GM23338 (cell line): Measurements from ENCODE around the gene ACOXL. TPM values are rescaled to one million over a fixed set of nuclear protein-coding genes. Genes with fewer than 3 reads are reported as not detected.

Source experiments
- ATAC-seq: fragments of 200-7000 bp; cut with Tn5 transposase; 3 replicates; pipeline ENCODE4 v1.9.1; 2020
- DNase-seq: peaks from one replicate; pipeline ENCODE4 v3.0.0-alpha.2; 2015; ENCODE audit warnings: low spot score
- H2AFZ ChIP-seq: fragments of 200-600 bp; sonication (generic); 2 replicates; pipeline ENCODE4 v1.8.0; 2016; ENCODE audit warnings: antibody characterized with exemption, mild to moderate bottlenecking, moderate library complexity
- H3F3A ChIP-seq: fragments of 200-600 bp; sonication (generic); replicated peaks from 2 replicates; pipeline ENCODE4 v1.8.0; 2017; ENCODE audit warnings: antibody characterized with exemption, mixed run types, low read depth
- H3K27ac ChIP-seq: fragments of 200-600 bp; sonication (generic); 2 replicates; pipeline ENCODE4 v1.6.1; 2016; ENCODE audit warnings: low read depth
- H3K27me3 ChIP-seq: fragments of 200-600 bp; sonication (generic); 2 replicates; pipeline ENCODE4 v1.8.0; 2016; ENCODE audit warnings: mild to moderate bottlenecking, mixed run types, moderate library complexity; ENCODE audit not compliant: insufficient read depth
- H3K36me3 ChIP-seq: fragments of 200-600 bp; sonication (generic); 2 replicates; pipeline ENCODE4 v1.8.0; 2016; ENCODE audit warnings: mild to moderate bottlenecking; ENCODE audit not compliant: insufficient read depth
- H3K4me1 ChIP-seq: fragments of 200-600 bp; sonication (generic); 2 replicates; pipeline ENCODE4 v1.8.0; 2016; ENCODE audit warnings: mild to moderate bottlenecking, moderate library complexity; ENCODE audit not compliant: insufficient read depth
- H3K4me2 ChIP-seq: fragments of 200-600 bp; sonication (generic); 2 replicates; pipeline ENCODE4 v1.7.1; 2017; ENCODE audit warnings: mixed run types
- H3K4me3 ChIP-seq: fragments of 200-600 bp; sonication (generic); 2 replicates; pipeline ENCODE4 v1.6.1; 2016; ENCODE audit warnings: mixed run types
- H3K79me2 ChIP-seq: fragments of 200-600 bp; sonication (generic); replicated peaks from 2 replicates; pipeline ENCODE4 v1.8.0; 2017; ENCODE audit warnings: mild to moderate bottlenecking; ENCODE audit not compliant: insufficient read depth
- H3K9me2 ChIP-seq: fragments of 200-600 bp; sonication (generic); 2 replicates; pipeline ENCODE4 v1.8.0; 2017; ENCODE audit not compliant: insufficient read depth
- H4K20me1 ChIP-seq: fragments of 200-600 bp; sonication (generic); replicated peaks from 2 replicates; pipeline ENCODE4 v1.8.0; 2017; ENCODE audit warnings: mild to moderate bottlenecking; ENCODE audit not compliant: insufficient read depth
- H3K27ac Mint-ChIP-seq: 2 replicates; pipeline ENCODE4 v1.8.0; 2020; ENCODE audit warnings: inconsistent platforms, mild to moderate bottlenecking, moderate library complexity, mixed read lengths
- H3K27me3 Mint-ChIP-seq: 3 replicates; pipeline ENCODE4 v1.8.0; 2022; ENCODE audit warnings: low read depth, mild to moderate bottlenecking, moderate library complexity, mixed read lengths, inconsistent platforms; ENCODE audit not compliant: insufficient read depth, poor library complexity
- H3K36me3 Mint-ChIP-seq: 3 replicates; pipeline ENCODE4 v1.8.0; 2021; ENCODE audit warnings: low read depth, mild to moderate bottlenecking, inconsistent platforms, moderate library complexity, mixed read lengths
- H3K4me1 Mint-ChIP-seq: 3 replicates; pipeline ENCODE4 v1.8.0; 2020; ENCODE audit warnings: mild to moderate bottlenecking, inconsistent platforms, mixed read lengths
- H3K4me3 Mint-ChIP-seq: 3 replicates; pipeline ENCODE4 v1.8.0; 2021; ENCODE audit warnings: moderate library complexity, mild to moderate bottlenecking, inconsistent platforms, mixed read lengths
- H3K9me3 Mint-ChIP-seq: 3 replicates; pipeline ENCODE4 v1.8.0; 2020; ENCODE audit warnings: moderate library complexity, mild to moderate bottlenecking, inconsistent platforms, mixed read lengths
- CREB1 ChIP-seq: fragments of 250-450 bp; sonication (Bioruptor Pico); IDR thresholded peaks from 2 replicates; pipeline ENCODE4 v1.5.0; 2020; ENCODE audit warnings: low read depth, mild to moderate bottlenecking, moderate library complexity
- CTCF ChIP-seq, 2 experiments: fragments of 200-600 bp in 1 of 2; sonication (generic) in 1 of 2; conservative IDR thresholded peaks; 2 replicates each; pipeline versions ENCODE4 v1.5.1 to v1.6.1; 2016 to 2017; ENCODE audit warnings: antibody characterized with exemption in 2 of 2, low read depth in 2 of 2, mild to moderate bottlenecking in 2 of 2, moderate library complexity in 1 of 2
- ETS1 ChIP-seq: IDR thresholded peaks from 2 replicates; pipeline ENCODE4 v1.6.1; 2016; ENCODE audit warnings: antibody characterized with exemption
- EZH2 ChIP-seq: fragments of 200-600 bp; sonication (generic); IDR thresholded peaks from one replicate; pipeline ENCODE4 v1.8.0; 2017; ENCODE audit warnings: antibody characterized with exemption, mild to moderate bottlenecking, low read depth; ENCODE audit not compliant: unreplicated experiment
- EZH2phosphoT487 ChIP-seq: fragments of 200-600 bp; sonication (generic); IDR thresholded peaks from one replicate; pipeline ENCODE4 v1.8.1; 2018; ENCODE audit warnings: antibody characterized with exemption; ENCODE audit not compliant: unreplicated experiment
- JUNB ChIP-seq: IDR thresholded peaks from one replicate; pipeline ENCODE4 v1.6.1; 2016; ENCODE audit warnings: antibody characterized with exemption; ENCODE audit not compliant: unreplicated experiment
- NANOG ChIP-seq: IDR thresholded peaks from 2 replicates; pipeline ENCODE4 v1.6.1; 2016; ENCODE audit warnings: antibody characterized with exemption, borderline replicate concordance
- POLR2AphosphoS5 ChIP-seq: IDR thresholded peaks from 2 replicates; pipeline ENCODE4 v1.6.1; 2016; ENCODE audit warnings: antibody characterized with exemption, low read depth
- STAT1 ChIP-seq: IDR thresholded peaks from one replicate; pipeline ENCODE4 v1.6.1; 2016; ENCODE audit warnings: antibody characterized with exemption; ENCODE audit not compliant: unreplicated experiment
- ZNF114 ChIP-seq: fragments of 250-450 bp; sonication (Bioruptor Pico); IDR thresholded peaks from 2 replicates; pipeline ENCODE4 v1.5.0; 2020; ENCODE audit warnings: mild to moderate bottlenecking, moderate library complexity
- ZNF331 ChIP-seq: fragments of 250-450 bp; sonication (Bioruptor Pico); IDR thresholded peaks from 2 replicates; pipeline ENCODE4 v1.5.0; 2020; ENCODE audit warnings: low read depth, mild to moderate bottlenecking, moderate library complexity
- ZNF462 ChIP-seq: fragments of 250-450 bp; sonication (Bioruptor Pico); IDR thresholded peaks from 2 replicates; pipeline ENCODE4 v1.5.0; 2020; ENCODE audit warnings: mild to moderate bottlenecking, moderate library complexity
- polyA plus RNA-seq: library from polyadenylated mRNA; unstranded; fragments of >200 nt; fragmentation: Nextera tagmentation; extraction: Ambion mirVana; gene quantifications from 2 replicates; pipeline ENCODE4 v1.2.1, GENCODE V29; 2016
- total RNA-seq: library from RNA; depleted of rRNA; stranded (reverse); fragments of >200 nt; shearing (Covaris generic); gene quantifications from 2 replicates; pipeline ENCODE4 v1.2.3, GENCODE V29; 2014

Gene ACOXL
- total and polyA plus RNA-seq, 2 experiments from 2014 or later, result 9.0 to 14.7 TPM

GRCh38 chr2:111071600-111072171, 339.3 kb downstream of the ACOXL start:
- no peak for ATAC-seq
- Mint-ChIP-seq H3K4me3 (no peak overlapping the region), H3K36me3 (peaks cover 23% of the 10 kb centered on the region), H3K4me1 (peaks cover 18% of the 10 kb centered on the region), H3K27me3 (peaks cover 3% of the 10 kb centered on the region), H3K27ac (no peak overlapping the region), H3K9me3 (peaks cover 22% of the 10 kb centered on the region)
- no peak overlapping the region for H3K4me3 ChIP-seq
- H3F3A ChIP-seq, result no peaks in the 10 kb centered on the region
- H3K4me2 ChIP-seq, result no peak overlapping the region
- TF ChIP-seq ZNF331 (CRISPR knock-in tag) (no peak), CREB1 (CRISPR knock-in tag) (no peak), JUNB (no peak)
- peaks cover 7% of the 10 kb centered on the region; the same call in 1 of the 2 replicates for H3K4me1 ChIP-seq
- H3K36me3 ChIP-seq, result peaks cover 7% of the 10 kb centered on the region
- H4K20me1 ChIP-seq, result no peaks in the 10 kb centered on the region
- no peaks in the 10 kb centered on the region for H3K79me2 ChIP-seq
- no peak for DNase-seq
- no peak overlapping the region for H2AFZ ChIP-seq
- no peaks in the 10 kb centered on the region for H3K9me2 ChIP-seq
- H3K27ac ChIP-seq, result no peak overlapping the region
- no peaks in the 10 kb centered on the region for H3K27me3 ChIP-seq

GRCh38 chr2:111072220-111072871, 340.0 kb downstream of the ACOXL start:
- no peak for ATAC-seq
- no peak for TF ChIP-seq ZNF462
- no peak for TF ChIP-seq POLR2AphosphoS5
- no peak for TF ChIP-seq ETS1
- no peak for TF ChIP-seq JUNB
- no peak for TF ChIP-seq CREB1 (CRISPR knock-in tag)
- no peak for TF ChIP-seq STAT1
- no peak for TF ChIP-seq ZNF114 (CRISPR knock-in tag)
- no peak for TF ChIP-seq EZH2
- no peak for TF ChIP-seq ZNF331 (CRISPR knock-in tag)
- no peak for TF ChIP-seq CTCF (conservative IDR thresholded peaks at IDR 0.05; ENCODE audit: low read depth in 2 of 2)
- TF ChIP-seq EZH2phosphoT487, result no peak
- TF ChIP-seq NANOG, result no peak

More at GRCh38 chr2:111072220-111072871, 340.0 kb downstream of the ACOXL start:
- no peaks in the 10 kb centered on the region for H3F3A ChIP-seq
- Mint-ChIP-seq H3K9me3 (peaks cover 24% of the 10 kb centered on the region), H3K27me3 (peaks cover 3% of the 10 kb centered on the region), H3K4me3 (no peak overlapping the region), H3K36me3 (peaks cover 25% of the 10 kb centered on the region), H3K27ac (no peak overlapping the region), H3K4me1 (peaks cover 17% of the 10 kb centered on the region)
- H3K4me1 ChIP-seq, result peaks cover 7% of the 10 kb centered on the region; the same call in 1 of the 2 replicates
- H3K4me2 ChIP-seq, result no peak overlapping the region
- no peak overlapping the region for H2AFZ ChIP-seq
- no peak overlapping the region for H3K27ac ChIP-seq
- no peaks in the 10 kb centered on the region for H4K20me1 ChIP-seq
- DNase-seq, result no peak
- H3K36me3 ChIP-seq, result peaks cover 7% of the 10 kb centered on the region
- no peaks in the 10 kb centered on the region for H3K27me3 ChIP-seq
- H3K4me3 ChIP-seq, result no peak overlapping the region
- no peaks in the 10 kb centered on the region for H3K9me2 ChIP-seq
- no peaks in the 10 kb centered on the region for H3K79me2 ChIP-seq
